ENCODE results near the gene RUSF1. TPM values are rescaled to one million over a fixed set of nuclear protein-coding genes. Genes with fewer than 3 reads are reported as not detected.

RUSF1 gene
- total RNA-seq, 4 donors from 2014 or later = 20.2 to 49.2 (median 34.2) TPM

- no peak for TF ChIP-seq CTCF (IDR thresholded peaks at IDR 0.05; ENCODE audit: low read depth)
Observed at GRCh38 chr16:31483081-31483480, 25.1 kb downstream of the RUSF1 start, which contains the start of gene SLC5A2. TSS of gene SLC5A2 (plus strand) at chr16:31483123. CDS start at chr16:31483137, 14 bp downstream.

GRCh38 chr16:31480851-31481536 lies 27.2 kb downstream of the RUSF1 start:
- no peak for TF ChIP-seq CTCF (IDR thresholded peaks at IDR 0.05; ENCODE audit: low read depth)

GRCh38 chr16:31479751-31480150 lies 28.4 kb downstream of the RUSF1 start:
- no peak for TF ChIP-seq CTCF (IDR thresholded peaks at IDR 0.05; ENCODE audit: low read depth)

- TF ChIP-seq CTCF (IDR thresholded peaks at IDR 0.05; ENCODE audit: low read depth) = no peak
Observed at GRCh38 chr16:31478956-31479355, 29.2 kb downstream of the RUSF1 start.

GRCh38 chr16:31477220-31478216 lies 30.7 kb downstream of the RUSF1 start:
- no peak for TF ChIP-seq CTCF (IDR thresholded peaks at IDR 0.05; ENCODE audit: low read depth)

GRCh38 chr16:31476303-31477219 lies 31.6 kb downstream of the RUSF1 start:
- no peak for TF ChIP-seq CTCF (IDR thresholded peaks at IDR 0.05; ENCODE audit: low read depth)

All from subcutaneous adipose tissue (tissue), 4 donors.